ENCODE data around the gene ASAP3. TPM values are rescaled to one million over a fixed set of nuclear protein-coding genes. Genes with fewer than 3 reads are reported as not detected.
"Not testable (repeated sequence)": the region's sequence is repeated elsewhere in the genome, so short reads cannot be mapped to it uniquely, and the experiment has no call there.

The ASAP3 gene
- total and polyA plus RNA-seq, 2 experiments from 2014 or later: 28.8 to 45.1 TPM

DNA sequence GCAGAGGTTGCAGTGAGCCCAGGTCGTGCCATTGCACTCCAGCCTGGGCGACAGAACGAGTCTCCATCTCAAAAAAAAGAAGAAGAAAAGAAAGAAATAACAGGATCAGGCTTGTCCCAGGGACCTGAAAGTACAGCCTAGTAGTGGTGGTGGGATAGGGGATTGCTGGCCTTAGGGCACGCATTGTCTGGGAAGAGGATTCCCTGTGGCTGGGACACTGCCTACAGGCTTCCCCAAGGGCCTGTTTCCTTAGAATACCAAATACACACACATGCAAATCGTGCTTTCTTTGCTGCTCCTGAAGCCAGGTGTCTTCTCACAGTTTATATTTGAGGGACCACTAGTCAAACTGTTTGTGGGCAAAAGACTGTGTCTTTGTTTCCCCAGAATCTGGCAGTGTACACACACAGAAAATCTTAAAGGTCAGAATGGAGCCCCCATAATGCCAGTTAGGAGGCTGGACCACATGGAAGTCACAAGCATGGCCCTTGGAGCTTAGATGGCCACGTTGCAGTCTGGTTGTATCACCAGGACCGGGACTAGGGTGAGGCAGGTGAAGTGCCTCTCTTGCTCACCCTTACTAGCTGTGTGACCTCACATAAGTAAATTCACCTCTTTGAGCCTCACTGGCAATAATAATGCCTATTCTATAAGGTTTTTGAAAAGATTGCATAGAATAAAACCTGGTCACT lies 12.7 kb upstream of the ASAP3 start:
- Histone ChIP-seq H3K9me3 (ENCODE audit: low read depth) (no peaks in the 10 kb centered on the region), H3K4me2 (no peak overlapping the region), H3K27me3 (no peaks in the 10 kb centered on the region), H4K20me1 (ENCODE audit: insufficient read depth, poor library complexity, severe bottlenecking) (no peaks in the 10 kb centered on the region), H3K27ac (no peak overlapping the region), H3K79me2 (no peaks in the 10 kb centered on the region), H3K4me3 (no peak overlapping the region), H3K9me2 (replicated peaks; ENCODE audit: insufficient read depth) (no peaks in the 10 kb centered on the region), H3K4me1 (ENCODE audit: insufficient read depth) (no peaks in the 10 kb centered on the region), H3K36me3 (replicated peaks; ENCODE audit: insufficient read depth, low read depth) (no peaks in the 10 kb centered on the region), H2AFZ (no peak overlapping the region)
- no peak for TF ChIP-seq EZH2phosphoT487 (IDR thresholded peaks at IDR 0.05; ENCODE audit: low read depth, severe bottlenecking, unreplicated experiment)
- TF ChIP-seq, protein P1, sequence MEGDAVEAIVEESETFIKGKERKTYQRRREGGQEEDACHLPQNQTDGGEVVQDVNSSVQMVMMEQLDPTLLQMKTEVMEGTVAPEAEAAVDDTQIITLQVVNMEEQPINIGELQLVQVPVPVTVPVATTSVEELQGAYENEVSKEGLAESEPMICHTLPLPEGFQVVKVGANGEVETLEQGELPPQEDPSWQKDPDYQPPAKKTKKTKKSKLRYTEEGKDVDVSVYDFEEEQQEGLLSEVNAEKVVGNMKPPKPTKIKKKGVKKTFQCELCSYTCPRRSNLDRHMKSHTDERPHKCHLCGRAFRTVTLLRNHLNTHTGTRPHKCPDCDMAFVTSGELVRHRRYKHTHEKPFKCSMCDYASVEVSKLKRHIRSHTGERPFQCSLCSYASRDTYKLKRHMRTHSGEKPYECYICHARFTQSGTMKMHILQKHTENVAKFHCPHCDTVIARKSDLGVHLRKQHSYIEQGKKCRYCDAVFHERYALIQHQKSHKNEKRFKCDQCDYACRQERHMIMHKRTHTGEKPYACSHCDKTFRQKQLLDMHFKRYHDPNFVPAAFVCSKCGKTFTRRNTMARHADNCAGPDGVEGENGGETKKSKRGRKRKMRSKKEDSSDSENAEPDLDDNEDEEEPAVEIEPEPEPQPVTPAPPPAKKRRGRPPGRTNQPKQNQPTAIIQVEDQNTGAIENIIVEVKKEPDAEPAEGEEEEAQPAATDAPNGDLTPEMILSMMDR (IDR thresholded peaks at IDR 0.05; ENCODE audit: poor library complexity): no peak
- DNase-seq (ENCODE audit: low spot score): no peak
- 72% methylated on average over 7 of the region's 7 CpGs for WGBS (ENCODE audit: low lambda C conversion rate, missing lambda C conversion rate)

DNA sequence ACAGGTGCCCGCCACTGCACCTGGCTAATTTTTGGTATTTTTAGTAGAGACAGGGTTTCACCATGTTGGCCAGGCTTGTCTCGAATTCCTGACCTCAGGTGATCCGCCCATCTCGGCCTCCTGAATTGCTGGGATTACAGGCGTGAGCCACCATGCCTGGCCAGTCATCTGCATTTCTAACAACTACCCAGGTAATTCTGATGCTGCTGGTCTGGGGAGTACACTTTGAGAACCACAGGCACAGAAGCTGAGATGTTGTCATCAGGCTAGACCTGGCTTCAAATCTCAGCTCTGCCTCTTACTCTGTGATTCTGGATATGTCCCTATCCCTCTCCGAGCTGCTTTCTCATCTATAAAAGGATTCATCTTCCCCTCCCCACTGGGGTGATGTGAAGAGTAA lies 10.9 kb upstream of the ASAP3 start:
- 77% methylated on average over 6 of the region's 6 CpGs for WGBS (ENCODE audit: low lambda C conversion rate, missing lambda C conversion rate)
- H3K9me3 ChIP-seq (ENCODE audit: low read depth); DNase-seq (ENCODE audit: low spot score); H3K27ac ChIP-seq; H3K27me3 ChIP-seq; H3K4me3 ChIP-seq; H3K79me2 ChIP-seq; H3K4me2 ChIP-seq; H3K9me2 ChIP-seq (replicated peaks; ENCODE audit: insufficient read depth); H3K36me3 ChIP-seq (replicated peaks; ENCODE audit: insufficient read depth, low read depth); H3K4me1 ChIP-seq (ENCODE audit: insufficient read depth); H4K20me1 ChIP-seq (ENCODE audit: insufficient read depth, poor library complexity, severe bottlenecking); H2AFZ ChIP-seq: not testable (repeated sequence)

DNA sequence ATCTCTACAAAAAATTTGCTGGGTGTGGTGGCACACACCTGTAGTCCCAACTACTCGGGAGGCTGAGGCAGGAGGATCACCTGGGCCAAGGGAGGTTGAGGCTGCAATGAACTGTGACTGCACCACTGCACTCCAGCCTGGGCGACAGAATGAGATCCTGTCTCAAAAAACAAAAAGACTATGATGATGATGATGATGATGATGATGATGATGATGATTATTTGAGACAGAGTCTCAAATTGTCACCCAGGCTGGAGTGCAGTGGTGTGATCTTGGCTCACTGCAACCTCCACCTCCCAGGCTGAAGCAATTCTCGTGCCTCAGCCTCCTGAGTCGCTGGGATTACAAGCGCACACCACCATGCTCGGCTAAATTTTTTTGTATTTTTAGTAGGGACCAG lies 8.8 kb upstream of the ASAP3 start:
- H3K4me1 ChIP-seq (ENCODE audit: insufficient read depth); H2AFZ ChIP-seq; H3K27me3 ChIP-seq; H3K27ac ChIP-seq; H3K79me2 ChIP-seq; H4K20me1 ChIP-seq (ENCODE audit: insufficient read depth, poor library complexity, severe bottlenecking); H3K9me3 ChIP-seq (ENCODE audit: low read depth); H3K9me2 ChIP-seq (replicated peaks; ENCODE audit: insufficient read depth); H3K36me3 ChIP-seq (replicated peaks; ENCODE audit: insufficient read depth, low read depth); DNase-seq (ENCODE audit: low spot score); H3K4me3 ChIP-seq; H3K4me2 ChIP-seq: not testable (repeated sequence)
- 96% methylated on average over 6 of the region's 6 CpGs for WGBS (ENCODE audit: low lambda C conversion rate, missing lambda C conversion rate)

DNA sequence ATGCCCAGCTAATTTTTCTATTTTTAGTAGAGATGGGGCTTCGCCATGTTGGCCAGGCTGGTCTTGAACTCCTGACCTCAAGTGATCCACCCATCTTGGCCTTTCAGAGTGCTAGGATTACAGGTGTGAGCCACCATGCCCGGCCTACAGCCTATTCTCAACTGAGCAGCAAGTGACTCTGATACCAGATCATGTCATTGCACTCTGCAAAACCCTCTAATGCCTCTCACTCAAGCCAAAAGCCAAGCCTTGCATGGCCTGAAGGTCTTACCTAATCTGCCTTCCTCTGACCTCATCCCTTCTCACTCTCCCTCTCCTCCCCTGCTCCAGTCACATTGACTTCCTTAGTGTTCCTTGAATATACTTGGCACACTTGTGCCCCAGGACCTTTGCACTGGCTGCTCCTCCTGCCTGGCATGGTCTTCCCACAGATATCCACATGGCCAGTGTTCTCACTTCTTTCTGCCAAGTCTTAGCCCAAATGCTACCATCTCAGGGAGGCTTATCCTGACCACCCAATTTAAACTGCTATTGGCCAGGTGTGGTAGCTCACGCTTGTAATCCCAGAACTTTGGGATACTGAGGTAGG lies 8.2 kb upstream of the ASAP3 start:
- Histone ChIP-seq H3K4me3 (no peak overlapping the region), H3K9me2 (replicated peaks; ENCODE audit: insufficient read depth) (no peaks in the 10 kb centered on the region), H3K4me1 (ENCODE audit: insufficient read depth) (no peaks in the 10 kb centered on the region), H3K9me3 (ENCODE audit: low read depth) (no peaks in the 10 kb centered on the region), H3K27me3 (peaks cover 3% of the 10 kb centered on the region), H3K36me3 (replicated peaks; ENCODE audit: insufficient read depth, low read depth) (no peaks in the 10 kb centered on the region), H2AFZ (no peak overlapping the region), H3K79me2 (no peaks in the 10 kb centered on the region), H3K4me2 (no peak overlapping the region), H3K27ac (no peak overlapping the region), H4K20me1 (ENCODE audit: insufficient read depth, poor library complexity, severe bottlenecking) (no peaks in the 10 kb centered on the region)
- WGBS (ENCODE audit: low lambda C conversion rate, missing lambda C conversion rate): 87% methylated on average over 3 of the region's 3 CpGs
- no peak for DNase-seq (ENCODE audit: low spot score)
- TF ChIP-seq, protein P1 (IDR thresholded peaks at IDR 0.05; ENCODE audit: poor library complexity): no peak
- no peak for TF ChIP-seq EZH2 (IDR thresholded peaks at IDR 0.05; ENCODE audit: borderline replicate concordance)
- no peak for TF ChIP-seq EZH2phosphoT487 (IDR thresholded peaks at IDR 0.05; ENCODE audit: low read depth, severe bottlenecking, unreplicated experiment)

Data from hepatocyte (in vitro differentiated cells).